ENCODE results near the gene DCUN1D4.

DNA sequence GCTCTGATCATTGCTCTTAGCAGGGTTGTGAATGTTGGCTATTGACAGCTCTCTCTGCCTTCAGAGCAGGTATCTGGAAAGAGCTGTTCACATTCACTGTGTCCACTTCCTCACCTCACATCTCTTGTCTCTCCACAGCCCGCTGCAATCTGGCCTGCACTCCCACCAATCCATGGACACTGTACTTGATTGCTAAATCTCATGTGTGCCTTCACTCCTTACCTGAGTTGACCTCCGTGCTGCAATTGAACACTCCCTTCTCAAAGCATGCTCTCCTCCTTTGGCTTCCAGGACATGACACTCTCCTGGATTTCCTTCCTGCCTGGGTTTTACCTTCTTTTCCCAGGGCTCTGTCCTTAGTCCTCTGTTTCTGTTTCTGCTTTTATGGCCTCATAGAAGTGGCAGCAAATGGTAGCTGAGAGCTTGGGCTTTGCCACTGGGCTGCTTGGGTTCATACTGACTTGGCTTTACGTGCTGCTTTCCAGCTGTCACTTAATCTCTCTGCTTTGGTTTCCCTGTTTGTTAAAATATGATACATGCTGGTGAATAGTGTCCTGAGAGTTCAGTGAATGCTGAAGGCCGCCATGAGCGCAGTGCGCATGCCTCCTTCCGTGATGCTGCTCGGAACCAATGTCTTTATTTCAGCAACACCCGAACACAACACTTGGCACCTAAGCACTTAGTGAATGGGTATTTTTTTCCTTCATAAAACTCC, 29.5 kb downstream of the DCUN1D4 start:
- TF ChIP-seq GATA3 (IDR thresholded peaks at IDR 0.05; ENCODE audit: low read depth, low read length) (no peak), GATA2 (IDR thresholded peaks at IDR 0.05; ENCODE audit: low read depth, low read length) (no peak)

All from SH-SY5Y (cell line).